GM23248 (cell line): ENCODE measurements around the gene REL.

Experiments
- EZH2 ChIP-seq: fragments of 200-600 bp; sonication (generic); IDR thresholded peaks from 2 replicates; pipeline ENCODE4 v1.6.1; 2018; ENCODE audit warnings: antibody characterized with exemption, mild to moderate bottlenecking; ENCODE audit not compliant: insufficient read depth, poor library complexity, severe bottlenecking
- EZH2phosphoT487 ChIP-seq: fragments of 200-600 bp; sonication (generic); IDR thresholded peaks from 2 replicates; pipeline ENCODE4 v1.6.1; 2018; ENCODE audit warnings: antibody characterized with exemption, moderate library complexity, mild to moderate bottlenecking, low read depth; ENCODE audit not compliant: insufficient read depth

DNA sequence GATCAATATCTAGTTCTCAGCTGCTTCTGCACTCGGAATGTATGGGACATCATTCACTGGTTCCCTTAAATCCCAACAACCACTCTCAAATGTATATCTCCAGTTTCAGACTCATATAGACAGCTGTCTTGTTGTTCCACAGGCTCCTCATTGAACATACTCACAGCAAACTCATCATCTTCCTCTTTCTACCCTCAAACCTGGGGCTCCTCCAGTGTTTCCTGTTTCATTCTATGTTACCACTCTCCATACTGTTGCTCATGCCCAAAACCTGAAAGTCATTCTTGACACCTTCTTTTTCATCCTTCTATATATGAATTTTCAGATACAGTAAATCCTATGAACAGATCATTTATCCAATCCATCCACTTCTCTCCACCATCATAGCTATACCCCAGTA, 18.7 kb upstream of the REL start:
- no peak for TF ChIP-seq EZH2phosphoT487
- TF ChIP-seq EZH2, result no peak
